Right ventricle myocardium superior (tissue), 1 donor: ENCODE data around the gene SPATA6L. TPM values are rescaled to one million over a fixed set of nuclear protein-coding genes. Genes with fewer than 3 reads are reported as not detected.
"Not testable (repeated sequence)": the region's sequence is repeated elsewhere in the genome, so short reads cannot be mapped to it uniquely, and the experiment has no call there.

ENCODE experiments used
- ATAC-seq: fragments of 200-7000 bp; cut with Tn5 transposase; one replicate; pipeline ENCODE4 v1.9.1; 2020; ENCODE audit warnings: mild to moderate bottlenecking; ENCODE audit not compliant: poor library complexity
- DNase-seq: peaks from one replicate; pipeline ENCODE4 v3.0.0-alpha.2; 2020
- intact Hi-C: fragments of 100-400 bp; cut with DNase I; formaldehyde crosslinking; loops from one replicate; pipeline ENCODE4 v1.11.2; 2022
- total RNA-seq: library from RNA; stranded (reverse); fragmentation: NEBNext Ultra II Directional; extraction: Animal tissue kit (Norgen Biotek cat#: 25700); gene quantifications from one replicate; pipeline ENCODE4 v1.2.1, GENCODE V29; 2021
- donor health status: DM: no; HTN: yes; CAD: no; lungs with severe emphysema.

SPATA6L gene
- total RNA-seq, 1 donor from 2014 or later, result 0.35 TPM

- ATAC-seq, DNase-seq, intact Hi-C loops: not testable (repeated sequence)
Measured at GRCh38 chr9:4656196-4656595, 10.1 kb downstream of the SPATA6L start.

- no peak for ATAC-seq
Measured at GRCh38 chr9:4654538-4654937, 11.7 kb downstream of the SPATA6L start.

GRCh38 chr9:4654084-4654483 is 12.2 kb downstream of the SPATA6L start:
- DNase-seq (no peak), ATAC-seq (no peak)
- intact Hi-C loops, result no loop called here

More at GRCh38 chr9:4654538-4654937, 11.7 kb downstream of the SPATA6L start:
- no peak for DNase-seq
- intact Hi-C loops, result no loop called here

GRCh38 chr9:4642351-4642750 is 23.9 kb downstream of the SPATA6L start:
- intact Hi-C loops, result no loop called here
- no peak for DNase-seq
- ATAC-seq, result no peak

- intact Hi-C loops, result loop anchor here (2.0 kb wide), 1 partner anchor 257 kb away; no protein-coding TSS in a partner anchor
- ATAC-seq (no peak), DNase-seq (no peak)
Measured at GRCh38 chr9:4640027-4640426, 26.3 kb downstream of the SPATA6L start.

GRCh38 chr9:4639420-4639819 is 26.9 kb downstream of the SPATA6L start:
- intact Hi-C loops, result no loop called here
- no peak for DNase-seq
- ATAC-seq, result no peak

- DNase-seq, result no peak
Measured at GRCh38 chr9:4638968-4639367, 27.3 kb downstream of the SPATA6L start.

GRCh38 chr9:4630836-4631235 is 35.4 kb downstream of the SPATA6L start:
- ATAC-seq (no peak), DNase-seq (no peak)
- intact Hi-C loops, result no loop called here

More at GRCh38 chr9:4638968-4639367, 27.3 kb downstream of the SPATA6L start:
- no peak for ATAC-seq
- intact Hi-C loops, result no loop called here

- intact Hi-C loops, result no loop called here
- DNase-seq (no peak), ATAC-seq (no peak)
Measured at GRCh38 chr9:4622016-4622415, 44.3 kb downstream of the SPATA6L start.

GRCh38 chr9:4620881-4621555 is 45.3 kb downstream of the SPATA6L start:
- ATAC-seq, result no peak
- intact Hi-C loops, result no loop called here
- no peak for DNase-seq

GRCh38 chr9:4620057-4620765 is 46.1 kb downstream of the SPATA6L start:
- intact Hi-C loops, result no loop called here
- ATAC-seq, result no peak
- DNase-seq, result no peak

- intact Hi-C loops, result no loop called here
- ATAC-seq (no peak), DNase-seq (no peak)
Measured at GRCh38 chr9:4618700-4619099, 47.6 kb downstream of the SPATA6L start.

- ATAC-seq (no peak), DNase-seq (no peak)
- intact Hi-C loops, result no loop called here
Measured at GRCh38 chr9:4617752-4618151, 48.5 kb downstream of the SPATA6L start.

GRCh38 chr9:4615778-4616177 is 50.5 kb downstream of the SPATA6L start:
- intact Hi-C loops, result no loop called here
- DNase-seq, result no peak
- no peak for ATAC-seq

- intact Hi-C loops, result no loop called here
- DNase-seq, result no peak
- ATAC-seq, result no peak
Measured at GRCh38 chr9:4615251-4615650, 51.0 kb downstream of the SPATA6L start.

- DNase-seq, result no peak
- intact Hi-C loops, result no loop called here
- no peak for ATAC-seq
Measured at GRCh38 chr9:4614627-4615026, 51.7 kb downstream of the SPATA6L start.

GRCh38 chr9:4606033-4606432 is 60.2 kb downstream of the SPATA6L start:
- intact Hi-C loops, ATAC-seq, DNase-seq: not testable (repeated sequence)

- ATAC-seq (peak; percentile 88), DNase-seq (no peak)
- intact Hi-C loops, result no loop called here
Measured at GRCh38 chr9:4604678-4605095, 61.6 kb downstream of the SPATA6L start.

- intact Hi-C loops, result no loop called here
- ATAC-seq, result no peak
- DNase-seq, result no peak
Measured at GRCh38 chr9:4603830-4604229, 62.5 kb downstream of the SPATA6L start.

- intact Hi-C loops, result no loop called here
- DNase-seq (no peak), ATAC-seq (no peak)
Measured at GRCh38 chr9:4600368-4600767, 65.9 kb downstream of the SPATA6L start.
